MCF 10A (cell line): Measurements from ENCODE around the gene FGF11. TPM values are rescaled to one million over a fixed set of nuclear protein-coding genes. Genes with fewer than 3 reads are reported as not detected.

Experiments used
- BruUV-seq: library from RNA; stranded (reverse); fragments of 400-500 nt; replicated peaks from 2 replicates; lab custom pipeline; 2021; lab: Mats Ljungman, UMichigan
- CTCF ChIA-PET: fragments of 300-600 bp; sonication (Branson Sonifier 250); formaldehyde crosslinking; extraction: SDS; loops from one replicate; lab custom pipeline; 2021; ENCODE audit warnings: antibody characterized with exemption, inconsistent platforms; lab: Yijun Ruan, JAX
- POLR2A ChIA-PET: fragments of 300-600, 350-650 bp; sonication (Branson Sonifier 250); formaldehyde crosslinking; extraction: SDS; loops from one replicate; lab custom pipeline; 2020; ENCODE audit warnings: antibody characterized with exemption, inconsistent platforms; lab: Yijun Ruan, JAX
- DNase-seq: peaks from one replicate; pipeline ENCODE4 v3.0.0-alpha.2; 2018; ENCODE audit not compliant: unreplicated experiment
- H3K27ac Mint-ChIP-seq: one replicate; pipeline ENCODE4 v1.8.0; 2022; ENCODE audit warnings: mild to moderate bottlenecking, low read depth, mixed read lengths; ENCODE audit not compliant: unreplicated experiment
- H3K27me3 Mint-ChIP-seq: one replicate; pipeline ENCODE4 v1.8.0; 2022; ENCODE audit warnings: mixed read lengths; ENCODE audit not compliant: insufficient read depth, unreplicated experiment
- H3K36me3 Mint-ChIP-seq: one replicate; pipeline ENCODE4 v1.8.0; 2022; ENCODE audit warnings: mild to moderate bottlenecking, moderate library complexity, mixed read lengths; ENCODE audit not compliant: insufficient read depth, unreplicated experiment
- H3K4me1 Mint-ChIP-seq: one replicate; pipeline ENCODE4 v1.8.0; 2022; ENCODE audit warnings: mixed read lengths; ENCODE audit not compliant: insufficient read depth, unreplicated experiment
- H3K4me3 Mint-ChIP-seq: one replicate; pipeline ENCODE4 v1.8.0; 2022; ENCODE audit warnings: mild to moderate bottlenecking, moderate library complexity, mixed read lengths; ENCODE audit not compliant: unreplicated experiment
- H3K9me3 Mint-ChIP-seq: one replicate; pipeline ENCODE4 v1.8.0; 2022; ENCODE audit warnings: mixed read lengths; ENCODE audit not compliant: unreplicated experiment
- intact Hi-C: fragments of 100-400 bp; cut with micrococcal nuclease; formaldehyde crosslinking; loops from 2 replicates; pipeline ENCODE4 v1.14.1; 2022
- total RNA-seq: library from RNA; stranded (reverse); gene quantifications from 2 replicates; pipeline ENCODE4 v1.2.3, GENCODE V29; 2022
- TF ChIP-seq, protein P1 (sequence below): fragments of 200-600 bp; IDR thresholded peaks from one replicate; pipeline ENCODE4 v1.8.0; 2022; ENCODE audit warnings: antibody characterized with exemption, mild to moderate bottlenecking; ENCODE audit not compliant: unreplicated experiment

The FGF11 gene
- total RNA-seq, 1 experiment from 2014 or later, result 0.84 TPM

DNA sequence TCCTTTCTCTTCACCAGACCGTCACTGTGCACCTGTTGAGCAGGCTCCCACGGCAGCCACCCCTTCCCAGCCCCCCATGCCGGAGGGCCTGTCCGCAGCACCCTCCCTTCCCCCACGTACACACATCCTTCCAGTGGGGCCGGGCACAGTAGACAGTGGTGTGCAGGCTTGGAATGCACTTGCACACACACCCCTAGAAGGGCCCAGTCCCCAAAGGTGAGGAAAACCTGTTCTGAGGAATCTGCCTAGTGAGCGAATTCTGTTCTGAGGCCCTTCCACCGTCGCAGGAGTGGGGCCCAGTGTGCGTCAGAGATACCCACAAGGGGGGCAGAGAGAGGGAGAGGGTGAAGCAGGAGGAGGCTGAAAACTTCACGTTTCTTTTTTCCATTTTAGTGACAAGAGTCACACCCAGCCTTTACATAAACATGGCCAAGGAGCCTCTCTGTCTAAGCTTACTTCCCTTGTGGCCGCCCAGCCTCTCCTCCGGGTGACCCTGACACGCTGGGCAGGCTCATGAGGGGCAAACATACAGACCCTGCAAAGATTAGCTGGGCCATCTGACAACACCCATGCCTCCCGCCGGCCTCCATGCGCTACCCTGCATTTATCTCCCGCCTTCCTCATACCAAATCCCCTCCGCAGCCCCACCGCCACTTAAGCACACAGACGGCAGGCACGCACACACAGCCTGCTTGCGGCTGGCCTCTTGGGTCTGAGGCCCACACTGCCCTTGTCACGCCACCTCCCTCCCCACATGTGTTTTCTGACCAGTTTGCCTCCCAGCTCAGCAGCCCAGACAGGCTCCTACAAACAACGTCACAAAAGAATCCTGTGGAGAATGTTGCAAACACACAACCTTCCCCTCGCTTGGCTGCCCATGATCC, 38.3 kb downstream of the FGF11 start:
- CTCF ChIA-PET, result interaction anchor here (0.5 to 2.9 kb wide), 8 partner anchors 11 to 640 kb away, joined by 3 to 21 read pairs (median 4); partner anchors contain the start of gene TMEM95
- Mint-ChIP-seq H3K27ac (peak overlapping the region; percentile 20), H3K36me3 (peaks cover 26% of the 10 kb centered on the region), H3K4me3 (peak overlapping the region; percentile 84), H3K27me3 (no peaks in the 10 kb centered on the region), H3K9me3 (no peaks in the 10 kb centered on the region), H3K4me1 (peaks cover 36% of the 10 kb centered on the region)
- POLR2A ChIA-PET, result interaction anchor here (0.5 to 6.9 kb wide), 15 partner anchors 8 to 678 kb away, joined by 3 to 115 read pairs (median 8); partner anchors contain the start of genes CD68, CHRNB1, FGF11 and MPDU1
- intact Hi-C loops, result no loop called here
- BruUV-seq, result no TSS peak
- DNase-seq, result no peak
- TF ChIP-seq, protein P1, sequence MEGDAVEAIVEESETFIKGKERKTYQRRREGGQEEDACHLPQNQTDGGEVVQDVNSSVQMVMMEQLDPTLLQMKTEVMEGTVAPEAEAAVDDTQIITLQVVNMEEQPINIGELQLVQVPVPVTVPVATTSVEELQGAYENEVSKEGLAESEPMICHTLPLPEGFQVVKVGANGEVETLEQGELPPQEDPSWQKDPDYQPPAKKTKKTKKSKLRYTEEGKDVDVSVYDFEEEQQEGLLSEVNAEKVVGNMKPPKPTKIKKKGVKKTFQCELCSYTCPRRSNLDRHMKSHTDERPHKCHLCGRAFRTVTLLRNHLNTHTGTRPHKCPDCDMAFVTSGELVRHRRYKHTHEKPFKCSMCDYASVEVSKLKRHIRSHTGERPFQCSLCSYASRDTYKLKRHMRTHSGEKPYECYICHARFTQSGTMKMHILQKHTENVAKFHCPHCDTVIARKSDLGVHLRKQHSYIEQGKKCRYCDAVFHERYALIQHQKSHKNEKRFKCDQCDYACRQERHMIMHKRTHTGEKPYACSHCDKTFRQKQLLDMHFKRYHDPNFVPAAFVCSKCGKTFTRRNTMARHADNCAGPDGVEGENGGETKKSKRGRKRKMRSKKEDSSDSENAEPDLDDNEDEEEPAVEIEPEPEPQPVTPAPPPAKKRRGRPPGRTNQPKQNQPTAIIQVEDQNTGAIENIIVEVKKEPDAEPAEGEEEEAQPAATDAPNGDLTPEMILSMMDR, result no peak

DNA sequence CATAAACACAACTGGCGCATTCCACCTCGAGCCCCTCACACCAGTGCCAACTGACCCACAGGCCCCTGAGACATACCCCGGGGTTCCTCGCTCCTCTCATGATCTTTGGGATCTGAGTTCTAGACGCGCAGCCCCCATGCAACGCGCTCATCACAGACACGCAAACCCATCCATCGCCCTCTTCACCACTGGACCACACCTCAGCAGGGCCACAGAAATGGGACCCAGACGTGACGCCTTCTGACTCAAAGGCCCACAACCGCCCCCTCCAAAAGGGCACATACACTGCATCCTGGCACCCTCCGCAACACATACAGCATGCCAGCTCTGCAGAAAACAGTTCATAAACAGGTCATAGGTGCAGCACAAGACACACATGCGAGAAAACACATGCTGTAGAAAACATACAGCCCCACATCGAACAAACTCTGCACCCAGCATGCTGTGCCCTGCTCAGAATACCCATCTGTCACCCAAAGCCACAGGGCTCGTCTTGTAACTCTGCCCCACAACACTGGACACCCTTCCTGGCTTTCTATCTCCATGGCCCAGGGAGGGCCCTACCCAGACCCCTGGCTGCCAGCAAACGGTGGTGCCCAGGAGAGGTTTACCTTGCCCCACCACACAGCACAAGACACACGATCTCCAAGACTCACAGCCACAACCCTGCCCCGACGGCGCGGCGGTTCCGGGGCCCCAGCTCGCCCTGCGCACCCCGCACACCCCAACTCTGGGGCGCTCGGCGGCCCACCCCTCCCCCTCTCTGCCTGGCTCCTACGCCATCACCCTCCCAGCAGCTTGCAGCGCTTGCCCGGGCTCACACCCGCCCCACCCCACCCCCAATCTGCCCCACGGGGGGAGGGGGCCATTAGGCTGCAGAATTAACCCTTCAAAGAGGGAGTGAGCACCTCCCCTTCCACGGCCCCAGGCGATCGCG, 39.2 kb downstream of the FGF11 start:
- peak overlapping the region; percentile 84 for H3K4me3 Mint-ChIP-seq
- H3K9me3 Mint-ChIP-seq, result no peaks in the 10 kb centered on the region
- BruUV-seq, result no TSS peak
- no peaks in the 10 kb centered on the region for H3K27me3 Mint-ChIP-seq
- ChIA-PET CTCF (interaction anchor here (1.0 to 2.9 kb wide), 3 partner anchors 23 to 124 kb away, joined by 4 to 21 read pairs (median 5); partner anchors contain the start of gene TMEM95), POLR2A (interaction anchor here (0.5 to 6.9 kb wide), 15 partner anchors 7 to 677 kb away, joined by 3 to 115 read pairs (median 6); partner anchors contain the start of genes CD68, CHRNB1, CTDNEP1 and FGF11)
- DNase-seq, result no peak
- intact Hi-C loops, result no loop called here
- TF ChIP-seq, protein P1, result no peak
- H3K36me3 Mint-ChIP-seq, result peaks cover 31% of the 10 kb centered on the region
- peaks cover 43% of the 10 kb centered on the region for H3K4me1 Mint-ChIP-seq
- H3K27ac Mint-ChIP-seq, result peak overlapping the region; percentile 20

DNA sequence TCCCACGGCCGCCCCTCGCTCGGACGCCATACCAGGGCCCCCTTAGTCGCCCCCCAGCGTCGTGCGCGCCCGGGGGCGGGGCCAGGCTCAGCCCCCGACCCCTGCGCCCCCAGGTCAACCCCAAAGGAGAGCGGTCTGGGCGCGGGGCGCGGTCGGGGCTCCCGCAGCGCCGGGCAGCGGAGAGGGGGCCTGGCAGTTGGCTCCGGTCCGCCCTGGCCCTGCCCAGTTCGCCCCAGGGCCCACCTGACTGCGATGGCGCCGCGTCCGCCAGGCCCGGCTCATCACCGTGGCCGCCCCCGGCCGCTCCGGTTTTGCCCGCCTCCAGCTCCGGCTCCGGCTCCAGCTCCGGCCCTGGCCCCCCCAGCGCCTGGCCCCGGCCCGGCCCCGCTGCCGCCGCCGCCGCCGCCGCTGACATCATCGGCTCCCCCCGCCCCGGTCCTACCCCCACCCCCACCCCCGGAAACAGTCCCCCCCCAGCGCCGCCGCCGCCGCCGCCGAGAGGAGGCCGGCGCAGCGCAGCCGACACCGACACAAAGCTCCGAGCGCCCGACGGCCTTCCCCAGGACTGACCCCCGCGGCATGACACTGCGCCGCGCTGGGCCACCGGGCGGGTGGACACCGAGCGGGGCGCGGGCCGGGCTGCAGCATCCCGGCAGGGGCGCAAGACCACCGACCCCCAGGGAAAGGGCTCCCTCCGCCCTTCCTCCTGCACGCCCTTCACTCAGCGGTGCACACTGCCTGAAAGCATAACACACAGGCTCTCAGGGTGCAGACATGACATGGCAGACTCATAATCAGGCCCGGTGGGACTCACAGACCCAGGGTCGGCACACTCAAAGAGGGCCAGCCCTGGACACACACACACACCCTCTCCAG, 40.1 kb downstream of the FGF11 start, which contains the start of gene ZBTB4:
Gene ZBTB4 (minus strand): TSS at position 419 of the 876 bp plus-strand sequence. CDS start 12,830 bp downstream, outside the sequence.
- no TSS peak for BruUV-seq
- DNase-seq, result no peak

More for the DNA sequence above, 40.1 kb downstream of the FGF11 start, which contains the start of gene ZBTB4:
- peaks cover 32% of the 10 kb centered on the region for H3K36me3 Mint-ChIP-seq
- H3K9me3 Mint-ChIP-seq, result no peaks in the 10 kb centered on the region
- TF ChIP-seq, protein P1, result no peak
- H3K27ac Mint-ChIP-seq, result peak within 1 kb of the TSS; percentile 89
- H3K4me3 Mint-ChIP-seq, result peak within 1 kb of the TSS; percentile 84
- POLR2A ChIA-PET, result interaction anchor here (0.6 to 6.9 kb wide), 22 partner anchors 10 to 265 kb away, joined by 3 to 115 read pairs (median 4); partner anchors contain the start of genes CD68, CHRNB1, CTDNEP1 and FGF11
- intact Hi-C loops, result loop anchor here (5.0 kb wide), 1 partner anchor 127 kb away; the partner anchor contains the start of gene KCTD11
- CTCF ChIA-PET, result interaction anchor here (0.5 to 1.4 kb wide), 6 partner anchors 9 to 124 kb away, joined by 3 to 7 read pairs (median 4); partner anchors contain the start of gene TMEM102
- no peaks in the 10 kb centered on the region for H3K27me3 Mint-ChIP-seq
- peaks cover 43% of the 10 kb centered on the region for H3K4me1 Mint-ChIP-seq
